CD4-positive, alpha-beta T cell treated with Interleukin-15 for 1 hour (primary cell): Measurements from ENCODE around the gene IMPACT.

Source experiments
- DNase-seq: peaks from one replicate; pipeline ENCODE4 v3.0.0-alpha.2; 2020

The IMPACT gene

DNA sequence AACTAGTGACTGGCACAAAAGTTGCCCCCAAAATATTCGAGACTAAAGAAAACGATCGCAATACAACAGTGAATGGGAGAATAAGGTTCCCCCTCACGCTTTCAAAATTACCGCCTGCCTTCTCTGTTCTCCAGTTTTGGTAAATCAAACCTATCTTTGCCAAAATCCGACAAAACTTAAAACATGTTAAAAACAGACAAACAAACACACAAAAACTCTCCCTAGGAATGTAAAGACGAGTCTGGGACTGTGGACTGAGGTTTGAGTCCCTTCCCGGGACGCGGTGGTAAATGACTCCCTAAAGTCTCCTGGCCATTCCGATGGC lies 435 bp upstream of the IMPACT start:
- no peak for DNase-seq

DNA sequence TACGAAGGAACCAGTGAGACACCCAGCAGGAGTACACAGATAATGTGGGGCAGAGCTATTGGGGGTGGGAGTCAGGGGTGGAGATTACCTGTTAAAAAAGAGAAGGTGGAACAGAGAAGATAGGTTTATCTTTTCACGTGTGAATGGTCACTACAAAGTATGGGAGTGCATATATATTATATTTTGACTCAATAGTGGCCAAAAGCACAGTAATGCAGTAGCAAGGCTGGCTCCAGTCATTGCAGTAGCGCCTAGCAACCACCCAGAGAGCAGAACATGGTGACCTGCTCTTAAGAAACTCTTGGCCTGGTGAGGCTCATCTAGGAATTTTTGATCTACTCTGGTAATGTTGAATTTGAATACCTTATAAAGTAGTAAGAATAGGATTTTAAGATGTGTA lies 1.0 kb downstream of the IMPACT start:
- DNase-seq = no peak

DNA sequence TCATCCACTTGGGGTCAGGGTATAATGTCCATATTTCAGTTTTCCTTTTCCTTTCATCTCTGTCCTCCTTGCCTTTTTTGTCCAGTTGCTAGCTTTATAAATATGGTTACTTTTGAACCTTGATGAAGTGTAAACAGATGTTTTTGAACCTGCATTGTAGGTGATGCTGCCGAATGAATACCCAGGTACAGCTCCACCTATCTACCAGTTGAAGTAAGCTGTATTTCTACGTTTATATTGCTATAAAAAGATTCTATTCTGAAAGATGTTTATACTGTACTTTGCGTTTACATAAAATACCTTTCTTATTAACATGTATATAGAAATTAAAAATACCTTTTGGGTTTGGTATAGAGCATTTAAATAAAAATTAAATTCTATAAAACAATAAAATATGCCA lies 2.2 kb downstream of the IMPACT start:
- no peak for DNase-seq

GRCh38 chr18:24429188-24429587 lies 2.7 kb downstream of the IMPACT start:
- no peak for DNase-seq

GRCh38 chr18:24432618-24433017 lies 6.1 kb downstream of the IMPACT start:
- no peak for DNase-seq

- no peak for DNase-seq
These were observed 10.5 kb downstream of the IMPACT start for GRCh38 chr18:24436939-24437338.

- no peak for DNase-seq
These were observed 17.4 kb downstream of the IMPACT start for GRCh38 chr18:24443870-24444269.

GRCh38 chr18:24446453-24446852 lies 20.0 kb downstream of the IMPACT start:
- no peak for DNase-seq

DNA sequence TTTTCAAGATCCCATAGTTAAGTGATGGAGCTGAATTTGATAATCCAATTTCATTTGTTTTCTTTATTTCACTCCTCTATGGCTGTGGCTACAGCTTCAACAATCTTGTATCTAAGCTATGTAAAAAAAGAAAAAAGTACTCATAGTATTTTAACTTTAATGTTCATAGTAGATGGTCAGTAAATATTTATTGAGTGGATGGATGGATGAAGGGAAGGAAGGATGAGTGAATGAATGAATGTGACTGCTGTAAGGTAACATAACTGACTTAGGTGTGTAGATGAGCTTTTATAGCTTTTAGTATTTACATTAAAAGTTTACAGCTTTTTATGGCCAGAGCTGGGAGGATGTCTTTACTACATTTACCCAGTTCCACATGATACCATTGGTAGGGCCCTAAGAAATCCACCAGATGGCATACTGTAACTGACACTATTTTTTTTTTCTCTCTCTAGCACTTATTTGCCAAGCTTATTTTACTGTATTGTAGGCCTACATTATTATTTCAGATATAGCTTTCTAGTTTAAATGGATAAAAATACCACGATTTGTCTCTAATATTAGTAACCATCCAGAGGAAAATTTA lies 20.6 kb downstream of the IMPACT start:
- DNase-seq = no peak

- no peak for DNase-seq
These were observed 21.5 kb downstream of the IMPACT start for GRCh38 chr18:24447961-24448360.

DNA sequence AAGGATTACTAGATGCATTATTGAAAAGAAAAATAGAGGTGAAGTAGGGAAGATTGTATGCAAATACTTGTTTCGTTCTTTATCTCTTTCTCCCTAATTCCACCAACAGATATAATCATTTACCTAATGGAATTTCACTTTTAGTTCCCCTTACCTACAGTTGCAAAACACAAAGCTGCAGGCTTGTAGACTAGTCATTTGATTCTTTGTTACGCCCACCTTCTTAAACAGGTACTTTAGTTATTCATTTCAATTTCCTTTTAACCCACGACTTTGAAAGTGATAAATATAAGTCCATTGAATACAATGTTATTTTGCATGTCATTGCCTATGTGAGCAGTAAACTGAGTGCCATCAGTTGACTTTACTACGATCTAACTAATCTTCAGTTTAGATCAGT lies 30.1 kb downstream of the IMPACT start:
- DNase-seq = no peak

- DNase-seq = no peak
These were observed 33.3 kb downstream of the IMPACT start for GRCh38 chr18:24459772-24460171.

GRCh38 chr18:24460388-24460787 lies 33.9 kb downstream of the IMPACT start, which contains the start of gene HRH4:
TSS of gene HRH4 (plus strand) at chr18:24460637. CDS start at chr18:24460729, 92 bp downstream.
- no peak for DNase-seq

DNA sequence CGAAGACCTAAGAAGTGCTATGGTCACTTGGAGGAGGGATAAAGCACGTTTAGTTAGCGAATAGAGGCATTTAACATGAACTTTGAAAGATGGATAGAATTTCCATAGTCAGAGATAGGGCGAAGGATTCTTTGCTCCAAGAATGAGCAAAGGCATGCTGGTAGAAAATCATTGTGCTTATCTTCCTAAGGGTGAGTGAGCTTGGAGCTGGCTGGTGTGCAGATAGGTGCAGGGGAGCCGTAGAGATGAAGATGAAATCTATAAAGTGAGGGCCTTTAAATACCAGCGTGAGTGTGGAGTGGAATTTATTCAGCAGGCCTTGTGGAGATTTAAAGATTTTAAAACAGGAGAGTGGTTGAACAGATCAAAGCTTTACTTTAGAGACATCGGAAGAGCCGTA lies 35.5 kb downstream of the IMPACT start:
- DNase-seq = no peak

- DNase-seq = no peak
These were observed 36.6 kb downstream of the IMPACT start for GRCh38 chr18:24462838-24463775.

- DNase-seq = no peak
These were observed 39.0 kb downstream of the IMPACT start for GRCh38 chr18:24465486-24465885.

DNA sequence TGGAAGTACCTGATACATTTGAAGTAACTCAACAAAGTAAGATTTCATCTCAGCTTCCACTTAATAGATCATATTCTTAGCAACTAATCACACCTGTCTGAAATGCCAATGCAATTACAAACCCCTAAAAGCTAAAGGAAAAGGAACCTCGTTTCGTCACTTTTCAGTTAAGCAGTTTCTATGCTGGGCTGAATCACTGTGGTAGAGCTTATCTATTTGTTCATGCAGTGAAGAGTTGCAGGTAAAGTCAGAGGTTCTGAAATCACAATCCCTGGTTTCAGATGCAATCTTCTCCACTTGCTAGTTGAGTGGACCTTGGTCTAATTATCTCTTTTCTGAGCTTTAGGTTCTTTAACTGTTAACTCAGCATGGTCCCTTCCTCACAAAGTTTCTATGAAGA lies 40.3 kb downstream of the IMPACT start:
- no peak for DNase-seq

GRCh38 chr18:24470022-24470618 lies 43.6 kb downstream of the IMPACT start:
- DNase-seq = no peak

DNA sequence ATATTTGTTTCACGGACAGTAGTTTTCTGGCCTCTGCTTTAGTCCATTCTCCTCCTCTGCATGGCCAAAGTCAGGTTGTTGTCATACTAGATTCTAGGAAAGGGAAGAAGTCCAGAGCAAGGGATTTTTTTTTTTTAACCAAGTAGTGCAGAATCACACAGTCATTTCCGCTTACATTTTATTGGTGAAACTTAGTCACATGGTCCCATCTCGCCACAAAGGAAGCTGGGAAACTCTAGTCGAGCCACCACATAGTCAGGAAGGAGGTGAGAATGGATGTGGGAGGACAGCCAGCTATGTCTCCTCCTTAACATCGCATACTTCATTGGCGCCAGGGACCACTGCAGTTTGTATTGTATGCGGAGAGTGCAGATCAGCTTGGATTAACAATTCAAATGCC lies 44.3 kb downstream of the IMPACT start:
- DNase-seq = no peak

- DNase-seq = no peak
These were observed 46.1 kb downstream of the IMPACT start for GRCh38 chr18:24472591-24472990.

- no peak for DNase-seq
These were observed 47.9 kb downstream of the IMPACT start for GRCh38 chr18:24474406-24474805.

- no peak for DNase-seq
These were observed 49.6 kb downstream of the IMPACT start for GRCh38 chr18:24475926-24476589.

DNA sequence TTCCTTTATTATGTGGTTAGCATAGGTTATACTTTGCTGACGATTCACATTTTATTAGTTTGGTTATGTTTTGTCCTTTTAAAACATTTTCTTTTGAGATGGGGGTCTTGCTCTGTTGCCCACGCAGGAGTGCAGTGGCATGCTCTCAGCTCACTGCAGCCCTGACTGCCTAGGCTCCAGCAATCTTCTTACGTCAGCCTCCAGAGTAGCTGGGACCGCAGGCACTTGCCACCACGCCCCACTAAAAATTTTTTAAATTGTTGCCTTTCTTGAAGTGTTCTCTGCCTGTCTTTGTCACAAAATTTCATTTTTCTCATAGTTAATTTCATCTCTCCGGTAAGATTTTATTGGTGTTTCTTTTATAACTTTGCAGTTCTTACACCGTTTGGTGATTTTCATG lies 52.9 kb downstream of the IMPACT start:
- no peak for DNase-seq

GRCh38 chr18:24482821-24483220 lies 56.4 kb downstream of the IMPACT start:
- DNase-seq = no peak
